ENCODE measurements around the gene BRD9.
"Not testable (repeated sequence)": the region's sequence is repeated elsewhere in the genome, so short reads cannot be mapped to it uniquely, and the experiment has no call there.

BRD9 gene

DNA sequence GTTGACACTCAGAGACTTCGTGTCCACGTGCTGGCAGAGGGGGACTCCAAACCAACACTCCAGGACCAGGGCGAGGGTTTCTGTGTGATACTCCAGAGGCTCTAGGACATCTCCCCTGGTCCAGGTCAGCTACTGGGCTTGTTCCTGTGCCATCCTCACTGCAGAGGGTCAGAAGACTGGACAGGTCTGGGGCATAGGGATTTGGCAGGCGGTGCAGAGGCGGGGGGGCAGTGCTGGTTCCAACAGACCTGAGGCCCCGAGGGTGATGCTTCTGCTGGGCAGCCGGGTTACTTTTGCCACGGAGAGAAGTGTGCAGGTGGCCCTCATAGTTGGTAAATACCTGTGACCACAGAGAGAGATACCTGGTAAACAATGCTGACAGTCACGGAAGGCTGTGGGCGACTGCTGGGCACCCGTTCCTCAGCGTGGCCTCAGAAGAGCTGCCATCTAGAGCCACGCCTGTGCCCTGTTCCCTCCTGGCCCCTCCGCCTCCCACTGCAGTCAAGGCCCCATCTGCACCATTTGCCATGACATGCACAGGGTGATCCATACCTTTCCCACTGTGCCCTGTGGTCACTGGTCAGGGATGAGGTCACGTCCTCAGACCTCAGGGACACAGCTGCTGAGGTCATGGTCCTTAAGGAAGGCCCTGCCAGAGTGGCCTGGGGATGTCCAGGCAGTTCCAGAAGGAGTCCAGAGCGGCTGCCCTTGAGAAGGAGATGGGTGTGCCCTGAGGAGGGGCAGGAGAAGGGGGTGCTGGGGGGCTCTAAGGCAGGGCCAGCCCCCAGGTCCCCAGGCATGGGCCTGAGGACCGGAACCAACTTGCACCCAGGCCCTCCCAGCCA is 30.1 kb upstream of the BRD9 start:
- DNase-seq: no peak

DNA sequence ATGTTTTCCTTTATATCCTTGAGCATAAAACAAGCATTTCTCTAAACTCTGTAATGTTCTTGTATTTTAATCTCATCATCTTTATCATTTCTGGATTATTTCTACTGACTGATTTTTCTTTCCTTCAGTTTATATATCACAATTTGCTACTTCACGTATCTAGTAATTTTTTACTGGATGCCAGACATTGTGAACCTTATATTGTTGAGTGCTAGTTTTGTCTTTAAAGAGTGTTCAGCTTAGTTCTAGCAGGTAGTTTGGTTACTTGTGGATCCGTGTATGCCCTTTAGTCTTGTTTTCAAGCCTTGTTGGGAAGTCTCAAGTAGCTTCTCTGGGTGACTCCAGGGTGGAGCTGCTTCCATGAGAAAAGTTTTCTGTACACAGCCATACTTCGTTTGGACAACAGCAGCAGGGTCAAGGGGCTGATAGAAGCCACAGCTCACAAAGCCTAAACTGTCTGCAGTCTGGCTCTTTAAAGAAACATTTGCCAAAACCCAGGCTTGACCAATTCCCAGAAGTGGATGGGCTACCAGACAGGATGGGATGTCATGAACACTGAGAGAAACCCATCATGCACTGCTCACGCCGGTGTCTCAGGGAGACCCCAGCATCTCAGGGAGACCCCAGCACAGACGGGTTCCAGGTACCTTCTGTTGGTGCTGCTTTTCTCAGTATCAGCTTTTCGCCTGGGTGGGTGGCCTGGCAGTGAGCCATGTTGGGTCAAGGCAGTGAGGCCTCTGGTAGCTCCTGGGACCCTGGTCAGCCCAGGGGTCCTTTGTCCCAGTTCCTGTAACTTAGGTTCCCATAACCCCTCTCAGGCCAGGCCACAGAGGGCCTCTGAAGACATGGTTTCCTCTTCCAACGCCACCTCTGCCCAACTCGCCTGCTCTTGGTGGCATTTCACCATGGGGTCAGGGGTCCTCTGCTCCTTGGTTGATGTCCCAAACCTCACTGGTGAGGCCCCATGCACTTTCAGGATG is 29.1 kb upstream of the BRD9 start:
- no peak for DNase-seq

DNA sequence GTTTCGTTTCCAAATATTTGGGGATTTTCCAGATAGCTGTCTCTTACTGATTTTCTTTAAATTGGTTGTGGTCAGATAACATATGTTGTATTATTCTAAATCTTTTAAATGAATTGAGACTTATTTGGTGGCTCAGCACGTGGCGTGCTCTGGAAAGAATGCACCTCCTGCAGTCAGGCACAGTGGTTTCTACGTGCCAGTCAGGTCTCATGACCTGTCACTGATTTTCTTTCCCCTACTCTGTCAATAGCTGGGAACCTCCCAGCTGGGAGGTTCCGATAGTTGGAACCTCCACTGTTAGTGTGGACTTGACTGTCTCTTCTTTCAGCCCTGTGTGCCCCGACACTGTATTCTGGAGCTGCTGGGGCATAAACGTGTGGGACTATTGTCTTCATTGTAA is 27.7 kb upstream of the BRD9 start:
- no peak for DNase-seq

DNA sequence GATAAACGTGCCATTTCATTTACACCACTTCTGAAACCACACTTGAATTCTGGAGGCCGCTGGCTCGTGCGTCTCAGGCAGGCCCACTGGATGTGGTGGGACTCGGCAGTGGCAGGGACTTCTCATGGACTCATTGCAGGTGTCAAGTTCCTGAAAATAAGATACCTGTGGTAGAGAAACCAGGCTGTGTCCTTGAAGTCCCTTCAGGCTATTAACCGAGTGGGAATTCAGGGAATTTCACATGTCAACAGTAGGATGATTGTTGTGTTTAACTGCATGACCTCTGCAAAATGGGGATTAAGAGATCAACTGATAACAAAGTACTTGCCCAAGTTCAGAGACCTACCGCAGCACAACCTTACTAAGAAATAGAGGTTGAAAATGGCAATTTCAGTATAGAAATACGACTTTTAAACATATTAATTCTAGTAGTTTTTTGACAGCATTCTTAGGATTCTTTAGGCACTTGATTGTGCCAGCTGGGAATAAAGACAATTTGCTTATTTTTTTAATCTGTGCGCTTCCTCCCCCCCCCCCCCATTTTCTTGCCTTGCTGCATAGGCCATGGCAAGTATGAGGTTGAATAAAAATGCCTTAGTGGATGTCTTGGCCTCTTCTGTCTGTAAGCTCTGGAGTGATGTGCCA is 26.9 kb upstream of the BRD9 start:
- DNase-seq: no peak

DNA sequence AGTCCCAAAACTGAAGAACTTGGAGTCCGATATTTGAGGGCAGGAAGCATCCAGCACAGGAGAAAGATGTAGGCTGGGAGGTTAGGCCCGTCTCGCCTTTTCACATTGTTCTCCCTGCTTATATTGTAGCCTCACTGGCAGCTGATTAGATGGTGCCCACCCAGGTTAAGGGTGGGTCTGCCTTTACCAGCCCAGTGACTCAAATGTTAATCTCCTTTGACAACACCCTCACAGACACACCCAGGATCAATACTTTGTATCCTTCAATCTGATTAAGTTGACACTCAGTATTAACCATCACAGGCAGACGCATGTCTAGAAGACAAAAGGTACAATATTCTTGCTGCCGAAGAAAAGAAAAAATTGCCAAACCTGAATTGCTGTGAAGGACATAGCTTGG is 26.1 kb upstream of the BRD9 start:
- not testable (repeated sequence) for DNase-seq

DNA sequence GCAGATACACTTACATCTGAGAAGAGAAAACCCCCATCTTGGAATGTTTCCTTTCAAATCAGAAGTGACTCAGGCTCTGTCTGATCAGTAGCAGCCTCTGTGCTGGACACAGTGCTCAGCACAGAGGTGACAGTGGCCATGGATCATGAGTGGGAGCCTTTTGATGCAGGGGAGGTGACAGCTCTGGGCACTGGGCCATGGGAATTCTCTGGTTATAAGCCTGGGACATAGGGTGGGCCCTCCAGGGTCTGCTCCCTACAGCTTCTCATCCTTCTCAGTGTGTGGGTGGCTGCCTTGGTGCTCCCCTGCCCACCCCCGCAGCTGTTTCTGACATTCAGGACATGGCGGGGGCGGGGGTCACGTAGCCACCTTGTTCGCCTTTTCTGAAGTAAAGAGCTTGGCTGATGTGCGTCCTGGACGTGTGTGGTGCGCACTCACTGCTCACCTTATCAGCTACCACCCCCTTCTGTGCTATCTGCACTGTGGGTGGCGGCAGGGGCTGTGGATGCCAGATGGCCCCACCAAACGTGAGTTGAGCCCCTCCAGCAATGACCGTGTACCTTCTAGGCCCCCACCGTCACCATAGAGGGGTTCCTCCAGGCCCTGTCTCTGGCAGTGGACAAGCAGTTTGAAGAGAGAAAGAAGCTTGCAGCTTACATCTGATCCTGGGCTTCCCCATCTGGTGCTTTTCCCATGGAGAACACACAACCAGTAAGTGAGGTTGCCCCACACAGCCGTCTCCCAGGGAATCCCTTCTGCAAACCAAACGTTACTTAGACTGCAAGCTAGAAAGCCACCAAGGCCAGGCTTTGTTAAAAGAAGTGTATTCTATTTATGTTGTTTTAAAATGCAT is 24.1 kb upstream of the BRD9 start:
- no peak for DNase-seq

DNA sequence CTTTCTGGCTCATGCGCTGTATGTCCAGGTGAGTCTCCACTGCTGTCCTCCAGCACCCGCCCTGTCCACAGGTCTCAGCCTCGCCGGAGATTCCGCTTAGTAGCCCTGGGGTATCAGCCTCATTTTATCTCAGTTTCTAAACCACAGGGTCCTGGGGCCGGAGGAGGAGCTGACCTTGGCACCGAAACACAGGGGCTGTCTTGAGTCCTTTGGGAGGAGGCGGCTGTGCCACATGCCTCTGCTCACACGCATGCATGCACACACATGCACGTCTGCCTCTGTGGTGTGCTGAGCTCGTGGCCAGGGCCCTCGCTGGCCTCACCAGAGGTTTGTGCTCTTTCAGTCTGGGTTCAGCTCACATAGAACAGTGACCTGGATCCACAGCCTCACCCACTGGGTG is 23.3 kb upstream of the BRD9 start:
- no peak for DNase-seq

DNA sequence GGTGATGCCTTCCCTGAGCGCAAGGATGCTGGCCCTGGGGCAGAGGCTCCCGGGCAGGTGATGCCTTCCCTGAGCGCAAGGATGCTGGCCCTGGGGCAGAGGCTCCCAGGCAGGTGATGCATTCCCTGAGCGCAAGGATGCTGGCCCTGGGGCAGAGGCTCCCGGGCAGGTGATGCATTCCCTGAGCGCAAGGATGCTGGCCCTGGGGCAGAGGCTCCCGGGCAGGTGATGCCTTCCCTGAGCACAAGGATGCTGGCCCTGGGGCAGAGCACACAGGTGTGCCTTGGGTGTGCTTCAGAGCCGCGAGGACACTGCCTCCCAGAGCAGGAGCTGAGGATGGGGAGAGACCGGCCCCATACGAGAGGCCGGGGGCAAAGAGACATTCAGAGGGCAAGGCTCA is 22.7 kb upstream of the BRD9 start:
- not testable (repeated sequence) for DNase-seq

DNA sequence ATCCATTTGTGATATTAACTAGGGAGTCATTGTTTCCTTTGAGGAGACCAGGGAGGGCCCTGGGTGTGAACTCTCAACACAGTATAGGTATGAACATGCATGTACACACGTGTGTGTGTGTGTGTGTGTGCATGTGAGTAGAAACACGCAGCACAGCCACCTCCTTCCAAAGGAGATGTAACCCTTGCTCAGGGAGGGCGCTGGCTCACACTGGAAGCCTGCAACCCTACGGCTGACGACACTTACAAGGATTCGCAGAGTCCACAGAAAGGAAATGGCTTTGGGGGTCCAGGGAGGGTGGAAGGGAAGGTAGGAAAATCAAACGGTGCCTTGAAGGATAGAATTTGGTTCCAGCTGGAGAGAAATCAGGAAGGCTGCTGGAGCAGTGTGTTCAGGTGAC is 22.0 kb upstream of the BRD9 start:
- no peak for DNase-seq

DNA sequence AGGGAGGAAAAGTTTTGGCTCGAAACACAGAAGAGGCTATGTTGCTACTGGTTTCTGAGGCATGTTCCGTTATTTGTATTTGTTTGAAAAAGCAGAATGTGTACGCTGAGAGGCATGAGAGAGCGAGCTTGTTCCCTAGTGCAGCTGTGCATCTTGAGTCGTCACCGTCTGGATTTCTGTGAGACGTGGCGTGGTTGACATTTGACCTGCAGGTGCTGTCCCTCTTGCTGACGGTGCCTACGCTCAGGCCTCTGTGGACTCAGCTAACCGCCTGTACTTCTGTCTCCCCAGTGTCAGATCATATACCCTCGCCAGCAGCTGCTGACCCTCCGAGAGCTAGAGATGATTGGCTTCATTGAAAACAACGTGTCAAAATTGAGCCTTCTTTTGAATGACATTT is 21.6 kb upstream of the BRD9 start:
- DNase-seq: no peak

DNA sequence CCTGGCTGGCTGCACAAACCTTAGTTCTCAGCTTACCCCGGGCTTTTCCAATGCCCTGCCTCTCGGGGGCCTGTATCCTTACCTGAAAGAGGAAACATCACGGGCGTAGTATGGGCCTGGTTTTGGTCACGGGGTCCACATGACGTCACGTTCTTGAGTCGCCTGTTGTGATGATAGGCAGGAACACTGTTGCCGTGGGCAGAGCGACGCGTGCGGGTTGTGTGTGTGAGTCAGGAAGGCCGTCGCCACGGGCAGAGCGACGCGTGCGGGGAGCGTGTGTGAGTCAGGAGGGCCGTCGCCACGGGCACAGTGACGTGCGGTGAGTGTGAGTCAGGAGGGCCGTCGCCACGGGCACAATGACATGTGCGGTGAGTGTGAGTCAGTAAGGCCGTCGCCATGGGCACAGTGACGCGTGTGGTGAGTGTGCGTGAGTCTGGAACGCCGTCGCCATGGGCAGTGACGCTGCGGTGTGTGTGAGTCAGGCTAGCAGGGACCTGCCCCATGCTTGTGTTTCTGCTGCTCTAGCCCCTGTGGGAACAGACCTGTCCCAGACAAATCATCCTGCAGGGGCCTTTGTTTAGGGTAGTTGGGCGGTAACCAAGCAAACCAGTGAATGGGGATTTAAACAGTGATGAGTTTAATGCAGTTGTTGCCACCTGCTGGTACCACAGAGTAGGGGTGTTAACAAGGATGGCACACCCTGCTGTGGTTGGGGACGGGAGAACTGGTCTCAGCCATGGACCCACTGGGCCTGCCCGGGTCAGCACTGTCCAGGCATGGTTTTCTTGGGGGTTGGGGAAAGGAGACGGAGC is 19.9 kb upstream of the BRD9 start:
- no peak for DNase-seq

DNA sequence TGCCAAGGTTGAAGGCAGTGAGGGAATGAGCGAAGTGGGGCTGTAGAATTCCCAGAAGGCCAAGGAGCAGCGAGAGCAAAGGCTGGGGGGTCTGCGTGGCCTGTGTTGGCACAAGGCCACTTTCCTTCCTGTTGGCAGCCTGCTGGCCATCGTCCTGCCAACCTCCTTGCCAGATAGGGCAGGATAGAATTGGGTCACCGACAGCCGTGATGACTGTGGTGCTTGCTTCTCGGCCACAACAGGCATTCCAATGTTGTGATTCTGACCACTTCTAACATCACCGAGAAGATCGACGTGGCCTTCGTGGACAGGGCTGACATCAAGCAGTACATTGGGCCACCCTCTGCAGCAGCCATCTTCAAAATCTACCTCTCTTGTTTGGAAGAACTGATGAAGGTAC is 19.0 kb upstream of the BRD9 start:
- no peak for DNase-seq

DNA sequence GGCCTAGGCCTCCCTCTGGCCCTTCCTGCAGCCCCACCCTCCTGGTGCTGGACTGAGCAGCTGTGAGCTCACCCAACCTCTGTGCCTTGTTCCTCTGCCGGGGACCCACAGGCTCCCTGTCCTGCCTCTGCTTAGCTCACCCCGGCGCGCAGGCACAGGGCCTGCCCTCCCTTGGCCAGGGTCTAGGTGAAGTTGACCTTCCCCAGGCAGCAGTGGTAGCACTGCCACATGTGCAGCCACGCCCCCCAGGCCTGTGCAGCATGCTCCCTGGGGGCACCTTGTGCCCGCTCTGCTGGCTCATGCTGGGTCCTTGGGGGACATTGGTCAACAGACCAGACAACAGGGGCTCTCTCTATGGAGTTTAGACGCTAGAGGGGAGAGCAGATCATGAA is 18.2 kb upstream of the BRD9 start:
- no peak for DNase-seq

DNA sequence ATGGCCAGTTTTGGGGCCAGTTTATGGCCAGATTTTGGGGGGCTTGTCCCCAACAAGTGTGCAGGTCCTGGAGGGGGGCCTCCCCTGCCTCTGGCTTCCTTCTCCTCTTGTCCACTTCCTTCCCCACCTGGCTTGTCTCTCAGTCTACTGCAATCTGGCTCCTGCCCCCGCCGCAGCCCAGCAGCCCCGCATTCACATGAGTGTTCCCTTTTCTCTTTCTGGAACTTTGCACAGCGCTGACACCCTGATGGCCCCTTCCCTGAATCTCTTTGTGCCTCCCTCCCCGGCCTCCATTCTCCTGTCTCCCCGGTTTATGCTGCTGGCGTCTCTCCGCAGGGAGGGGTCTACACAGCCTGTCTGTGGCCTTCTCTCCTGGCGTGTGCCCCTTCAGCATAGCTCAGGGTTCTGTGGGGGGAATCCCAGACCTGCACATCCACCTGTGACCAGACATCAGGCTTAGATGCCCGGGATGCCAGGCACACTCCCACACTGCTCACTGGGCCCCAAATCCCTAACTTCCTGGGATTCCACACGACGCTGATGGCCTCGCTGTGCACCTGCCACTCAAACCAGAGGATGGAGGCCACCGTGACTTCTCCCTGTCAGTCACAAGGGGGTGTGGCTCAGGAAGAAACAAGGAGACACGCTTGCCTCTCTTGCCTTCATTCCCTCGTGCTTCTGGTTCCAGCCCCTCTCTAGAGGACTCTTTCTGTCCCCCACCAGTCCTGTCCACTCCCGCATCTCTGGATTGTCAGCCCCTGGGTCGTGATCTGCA is 17.6 kb upstream of the BRD9 start:
- no peak for DNase-seq

DNA sequence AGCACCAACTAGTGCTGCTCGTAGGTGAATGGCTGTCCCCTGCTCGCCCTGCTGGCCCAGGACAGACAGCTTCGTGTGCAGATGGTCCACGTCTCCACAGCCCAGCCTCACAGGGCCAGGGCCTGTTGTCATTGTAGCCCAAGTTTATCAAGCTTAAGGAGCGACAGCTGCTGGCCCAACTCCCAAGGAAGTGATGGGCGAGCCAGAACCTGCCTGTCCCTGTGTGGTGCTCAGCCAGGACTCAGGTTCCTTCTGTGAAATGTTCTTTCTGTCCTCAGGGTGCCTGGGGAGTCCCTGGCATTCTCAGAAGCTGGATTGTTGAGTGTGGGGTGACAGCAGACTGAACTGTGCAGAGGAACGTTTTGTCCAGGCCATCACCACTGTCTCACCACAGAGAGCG is 16.5 kb upstream of the BRD9 start:
- no peak for DNase-seq

DNA sequence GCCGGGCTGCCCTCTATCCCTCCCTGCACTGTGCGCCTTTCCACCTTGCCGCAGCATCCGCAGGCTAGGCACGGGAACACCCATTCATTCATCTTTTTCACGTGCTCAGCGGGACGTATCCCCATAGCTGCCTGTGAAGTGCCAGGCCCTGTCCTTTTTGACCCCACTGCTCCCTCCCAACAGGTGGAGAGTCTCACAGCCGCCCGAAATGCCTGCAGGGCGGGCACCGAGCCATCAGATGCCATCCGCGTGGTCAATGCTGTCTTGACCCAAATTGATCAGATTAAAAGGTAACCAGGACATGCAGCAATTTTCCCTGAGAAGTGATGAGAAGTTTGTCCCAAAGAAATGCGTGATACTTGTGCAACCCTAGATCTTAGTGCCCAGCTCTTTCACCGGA is 15.6 kb upstream of the BRD9 start:
- no peak for DNase-seq

DNA sequence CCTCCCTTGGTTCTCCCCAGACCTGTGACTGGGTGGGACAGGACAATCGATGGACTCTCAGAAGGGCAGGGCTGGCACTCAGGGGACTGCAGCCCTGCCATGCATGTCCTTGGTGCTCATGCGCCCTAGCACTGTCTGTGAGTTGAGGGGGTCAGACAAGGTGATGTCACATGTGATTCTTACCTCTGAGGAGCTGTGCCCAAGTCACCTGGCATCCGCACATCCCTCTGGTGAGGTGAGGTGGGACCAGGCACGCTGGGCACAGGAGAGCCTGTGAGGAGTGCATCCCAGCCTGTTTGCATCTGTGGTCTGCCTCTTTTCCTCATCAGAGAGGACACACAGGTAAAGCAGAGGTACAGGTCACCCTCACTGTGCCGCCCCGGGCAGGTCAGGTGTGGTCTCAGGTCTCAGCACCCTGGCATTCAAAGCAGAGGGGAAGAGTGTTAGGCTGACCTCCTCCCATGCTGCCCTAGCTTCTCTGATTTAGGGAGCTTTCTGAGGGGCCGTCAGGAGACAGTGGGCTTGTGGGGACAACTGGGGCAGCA is 14.8 kb upstream of the BRD9 start:
- DNase-seq: no peak

DNA sequence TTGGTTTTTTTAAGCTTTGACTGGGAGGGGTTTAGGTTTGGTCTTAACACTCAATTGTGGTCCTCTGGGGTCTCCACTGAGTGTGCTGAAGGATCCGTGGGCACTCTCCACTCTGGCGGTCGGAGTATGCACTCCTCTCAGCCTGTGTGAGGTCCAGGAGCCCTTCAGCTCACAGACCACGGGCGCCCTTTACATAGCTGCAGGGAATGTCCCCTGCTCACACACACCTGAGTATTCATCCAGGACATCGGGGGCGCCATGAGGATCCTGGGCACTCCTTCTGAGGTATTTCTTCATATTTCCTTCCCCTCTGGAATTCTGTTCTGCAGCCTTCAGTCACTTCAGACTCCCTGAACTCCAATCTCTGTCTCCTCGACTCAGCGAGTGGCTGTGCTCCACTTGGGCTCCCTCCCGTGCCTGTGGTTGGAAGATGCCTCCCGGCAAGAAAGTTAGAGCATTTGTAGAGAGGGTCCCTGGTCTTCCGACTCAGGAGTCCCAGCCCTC is 12.6 kb upstream of the BRD9 start:
- DNase-seq: no peak

DNA sequence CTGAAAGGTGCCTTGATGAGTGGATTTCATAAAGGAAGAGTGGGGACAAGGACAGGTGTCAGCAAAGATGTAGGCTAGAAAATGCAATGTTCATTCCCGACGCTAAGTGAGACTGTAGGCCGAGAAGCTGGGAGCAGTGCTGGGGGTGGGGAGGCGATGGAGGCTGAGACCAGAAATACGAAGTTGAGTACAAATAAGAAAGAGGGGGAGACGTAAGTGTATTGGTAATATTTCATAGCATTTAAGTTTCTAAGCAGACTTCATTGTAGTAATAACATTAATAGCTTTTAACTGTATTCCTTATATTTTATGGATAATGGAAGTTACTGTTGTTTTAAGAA is 11.1 kb upstream of the BRD9 start:
- DNase-seq: no peak

DNA sequence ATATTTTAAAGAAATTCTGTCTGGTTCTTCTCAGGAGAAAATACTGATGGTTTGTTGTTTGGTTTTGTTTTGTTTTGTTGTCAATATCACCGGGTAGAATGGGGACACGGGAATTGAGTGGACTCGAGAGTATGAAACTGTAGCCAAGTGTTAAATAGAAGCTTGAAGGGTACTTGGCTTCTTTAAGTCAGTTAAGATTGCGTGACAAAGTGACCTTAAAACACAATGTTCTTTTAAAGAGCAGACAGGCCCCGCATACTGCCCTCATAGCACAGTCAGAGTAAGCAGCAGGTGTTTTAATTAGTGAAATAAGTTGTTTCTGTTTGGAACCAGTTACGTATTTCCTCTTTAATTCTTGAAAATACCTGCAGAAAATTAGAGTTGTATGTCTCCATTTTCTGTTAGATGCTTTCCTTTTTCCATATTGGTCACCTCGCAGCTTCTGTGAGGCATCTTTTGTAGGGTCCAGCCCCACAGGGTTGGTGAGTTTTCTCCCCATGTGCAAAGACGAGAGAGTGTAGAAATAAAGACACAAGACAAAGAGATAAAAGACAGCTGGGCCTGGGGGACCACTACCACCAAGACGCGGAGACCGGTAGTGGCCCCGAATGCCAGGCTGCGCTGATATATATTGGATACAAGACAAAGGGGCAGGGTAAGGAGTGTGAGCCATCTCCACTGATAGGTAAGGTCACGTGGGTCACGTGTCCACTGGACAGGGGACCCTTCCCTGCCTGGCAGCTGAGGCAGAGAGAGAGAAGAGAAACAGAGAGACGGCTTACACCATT is 9.7 kb upstream of the BRD9 start:
- no peak for DNase-seq
